ENCODE data around the gene FAU. TPM values are rescaled to one million over a fixed set of nuclear protein-coding genes. Genes with fewer than 3 reads are reported as not detected.

The FAU gene
- total and polyA plus RNA-seq, 10 of the 15 experiments (the other 5 are each of a cell fraction or from before 2014, with no cell fraction given) = 332 to 1,347 (median 990) TPM

DNA sequence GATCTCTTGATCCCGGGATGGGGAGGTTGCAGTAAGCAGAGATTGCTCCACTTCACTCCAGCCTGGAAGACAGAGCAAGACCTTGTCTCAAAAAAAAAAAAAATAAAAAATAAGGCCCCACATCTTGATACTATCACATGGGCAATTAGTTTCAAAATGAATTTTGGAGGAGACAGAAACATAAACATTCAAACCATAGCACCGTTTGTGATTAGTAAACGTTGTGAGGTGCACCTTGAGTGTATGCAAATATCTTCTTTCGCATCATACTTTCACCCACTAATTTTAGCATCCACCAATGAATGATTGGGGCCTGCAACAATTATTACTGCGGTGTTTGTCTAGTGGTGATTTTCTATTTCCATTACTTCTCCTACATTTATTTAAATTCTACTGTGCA lies 37.1 kb upstream of the FAU start (continued):
- TF ChIP-seq PBX3 (IDR thresholded peaks at IDR 0.05; ENCODE audit: insufficient replicate concordance, low read depth, low read length) (no peak), NKRF (conservative IDR thresholded peaks at IDR 0.05) (no peak), NR2C2 (IDR thresholded peaks at IDR 0.05; ENCODE audit: borderline replicate concordance, control insufficient read depth, insufficient read length, low read depth) (no peak), PAX5 (IDR thresholded peaks at IDR 0.05; ENCODE audit: borderline replicate concordance, low read depth, low read length) (no peak), SP1 (IDR thresholded peaks at IDR 0.05; ENCODE audit: low read depth, low read length) (no peak), MTA3 (IDR thresholded peaks at IDR 0.05; ENCODE audit: borderline replicate concordance, low read length) (no peak), SRF (IDR thresholded peaks at IDR 0.05; ENCODE audit: low read depth in 2 of 2, low read length in 2 of 2) (no peak), ZBTB40 (IDR thresholded peaks at IDR 0.05; ENCODE audit: borderline replicate concordance) (no peak), NR2C1 (IDR thresholded peaks at IDR 0.05) (no peak), ATF2 (IDR thresholded peaks at IDR 0.05; ENCODE audit: low read length) (0 out of 2 replicates have a peak, but pooled peaks have one; percentile 26), POU2F2 (IDR thresholded peaks at IDR 0.05; ENCODE audit: borderline replicate concordance, low read depth, low read length) (peak; percentile 91; the same call in 2 of the 3 replicates), REST (IDR thresholded peaks at IDR 0.05; ENCODE audit: low read depth, low read length) (no peak), BACH1 (IDR thresholded peaks at IDR 0.05; ENCODE audit: borderline replicate concordance) (no peak), YBX1 (IDR thresholded peaks at IDR 0.05) (no peak), HDAC2 (IDR thresholded peaks at IDR 0.05) (no peak), MEF2B (IDR thresholded peaks at IDR 0.05; ENCODE audit: partially characterized antibody, poor library complexity, severe bottlenecking) (peak; percentile 37)
- TF ChIP-seq, protein P1, sequence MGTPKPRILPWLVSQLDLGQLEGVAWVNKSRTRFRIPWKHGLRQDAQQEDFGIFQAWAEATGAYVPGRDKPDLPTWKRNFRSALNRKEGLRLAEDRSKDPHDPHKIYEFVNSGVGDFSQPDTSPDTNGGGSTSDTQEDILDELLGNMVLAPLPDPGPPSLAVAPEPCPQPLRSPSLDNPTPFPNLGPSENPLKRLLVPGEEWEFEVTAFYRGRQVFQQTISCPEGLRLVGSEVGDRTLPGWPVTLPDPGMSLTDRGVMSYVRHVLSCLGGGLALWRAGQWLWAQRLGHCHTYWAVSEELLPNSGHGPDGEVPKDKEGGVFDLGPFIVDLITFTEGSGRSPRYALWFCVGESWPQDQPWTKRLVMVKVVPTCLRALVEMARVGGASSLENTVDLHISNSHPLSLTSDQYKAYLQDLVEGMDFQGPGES (IDR thresholded peaks at IDR 0.05) = no peak

All from GM12878 (cell line).